HG03175 (cell line): Measurements from ENCODE around the gene ZNF438.
"Not testable (repeated sequence)": the region's sequence is repeated elsewhere in the genome, so short reads cannot be mapped to it uniquely, and the experiment has no call there.

Source experiments
- ATAC-seq: cut with Tn5 transposase; IDR thresholded peaks from one replicate; pipeline ENCODE4 v1.9.1; 2021; ENCODE audit warnings: mild to moderate bottlenecking, moderate library complexity; ENCODE audit not compliant: unreplicated experiment

ZNF438 gene

GRCh38 chr10:31031558-31032257 is at the start of gene ZNF438:
ZNF438 (minus strand) TSS chr10:31031865; CDS start chr10:30877034, 154,831 bp downstream.
- ATAC-seq = peak; percentile 82

GRCh38 chr10:31076610-31076988 is 44.9 kb upstream of the ZNF438 start:
- ATAC-seq = no peak

GRCh38 chr10:31075881-31076609 is 44.4 kb upstream of the ZNF438 start:
- ATAC-seq = no peak

- no peak for ATAC-seq
Measured at GRCh38 chr10:31075434-31075833, 43.8 kb upstream of the ZNF438 start.

- ATAC-seq = no peak
Measured at GRCh38 chr10:31074722-31075086, 43.0 kb upstream of the ZNF438 start.

- ATAC-seq = no peak
Measured at GRCh38 chr10:31073996-31074721, 42.5 kb upstream of the ZNF438 start.

GRCh38 chr10:31073211-31073610 is 41.5 kb upstream of the ZNF438 start:
- ATAC-seq = no peak

- ATAC-seq = no peak
Measured at GRCh38 chr10:31072451-31072850, 40.8 kb upstream of the ZNF438 start.

GRCh38 chr10:31071232-31072005 is 39.8 kb upstream of the ZNF438 start:
- ATAC-seq = no peak

- ATAC-seq = no peak
Measured at GRCh38 chr10:31070691-31071090, 39.0 kb upstream of the ZNF438 start.

- ATAC-seq = no peak
Measured at GRCh38 chr10:31070025-31070424, 38.4 kb upstream of the ZNF438 start.

GRCh38 chr10:31069411-31069810 is 37.7 kb upstream of the ZNF438 start:
- ATAC-seq = no peak

- ATAC-seq = no peak
Measured at GRCh38 chr10:31064348-31064747, 32.7 kb upstream of the ZNF438 start.

- ATAC-seq = no peak
Measured at GRCh38 chr10:31063841-31064240, 32.2 kb upstream of the ZNF438 start.

GRCh38 chr10:31062856-31063255 is 31.2 kb upstream of the ZNF438 start:
- ATAC-seq = no peak

GRCh38 chr10:31061941-31062340 is 30.3 kb upstream of the ZNF438 start:
- no peak for ATAC-seq

GRCh38 chr10:31058795-31059703 is 27.4 kb upstream of the ZNF438 start:
- ATAC-seq = no peak

- ATAC-seq = not testable (repeated sequence)
Measured at GRCh38 chr10:31056678-31057077, 25.0 kb upstream of the ZNF438 start.

GRCh38 chr10:31055573-31056251 is 24.0 kb upstream of the ZNF438 start:
- no peak for ATAC-seq
